Liver (tissue), 9 donors: ENCODE results near the gene COL10A1. TPM values are rescaled to one million over a fixed set of nuclear protein-coding genes. Genes with fewer than 3 reads are reported as not detected.

Experiments used
- DNase-seq: peaks from one replicate; pipeline ENCODE4 v3.0.0-alpha.2; 2017; ENCODE audit warnings: low spot score
- H3K27ac ChIP-seq, 2 donors: one replicate each; pipeline ENCODE4 v1.7.0; 2013; ENCODE audit warnings: inconsistent platforms in 2 of 2, low read length in 2 of 2, control low read depth in 1 of 2, low read depth in 1 of 2, mild to moderate bottlenecking in 1 of 2
- H3K27me3 ChIP-seq, 4 donors: one replicate each; pipeline versions ENCODE4 v1.6.1 to v1.7.0; 2013; ENCODE audit warnings: low read length in 3 of 4, inconsistent platforms in 1 of 4, mild to moderate bottlenecking in 1 of 4, moderate library complexity in 1 of 4; ENCODE audit not compliant: control insufficient read depth in 4 of 4, insufficient read depth in 4 of 4
- H3K36me3 ChIP-seq, 4 donors: one replicate each; pipeline versions ENCODE4 v1.6.1 to v1.7.0; 2013; ENCODE audit warnings: low read length in 3 of 4, mild to moderate bottlenecking in 3 of 4, low read depth in 1 of 4, moderate library complexity in 1 of 4; ENCODE audit not compliant: control insufficient read depth in 4 of 4, insufficient read depth in 3 of 4
- H3K4me1 ChIP-seq, 4 donors: one replicate each; pipeline versions ENCODE4 v1.6.1 to v1.7.0; 2013; ENCODE audit warnings: low read length in 3 of 4, mild to moderate bottlenecking in 3 of 4, moderate library complexity in 1 of 4; ENCODE audit not compliant: control insufficient read depth in 4 of 4, insufficient read depth in 4 of 4
- H3K4me3 ChIP-seq, 3 donors: one replicate each; pipeline versions ENCODE4 v1.6.1 to v1.7.0; 2013; ENCODE audit warnings: low read length in 3 of 3, control low read depth in 1 of 3, low read depth in 1 of 3, mild to moderate bottlenecking in 1 of 3
- H3K9ac ChIP-seq, 2 donors: one replicate each; pipeline ENCODE4 v1.7.0; 2013; ENCODE audit warnings: low read length in 2 of 2, mild to moderate bottlenecking in 2 of 2, moderate library complexity in 2 of 2, control low read depth in 1 of 2, low read depth in 1 of 2
- H3K9me3 ChIP-seq, 4 donors: one replicate each; pipeline versions ENCODE4 v1.6.1 to v1.7.0; 2013; ENCODE audit warnings: low read length in 3 of 4; ENCODE audit not compliant: control insufficient read depth in 4 of 4
- EGR1 ChIP-seq, 2 donors: IDR thresholded peaks; 2 replicates each; pipeline ENCODE4 v1.6.1; 2016 to 2018; ENCODE audit warnings: antibody characterized with exemption in 2 of 2, low read depth in 2 of 2
- FOXA1 ChIP-seq: IDR thresholded peaks from 2 replicates; pipeline ENCODE4 v1.6.1; 2016; ENCODE audit warnings: antibody characterized with exemption
- FOXA2 ChIP-seq: IDR thresholded peaks from 2 replicates; pipeline ENCODE4 v1.6.1; 2016; ENCODE audit warnings: antibody characterized with exemption
- GABPA ChIP-seq, 2 donors: IDR thresholded peaks in 1 of 2; conservative IDR thresholded peaks in 1 of 2; 2 replicates each; pipeline ENCODE4 v1.6.1; 2016; ENCODE audit warnings: antibody characterized with exemption in 2 of 2, mild to moderate bottlenecking in 1 of 2, moderate library complexity in 1 of 2
- HNF4A ChIP-seq, 2 donors: conservative IDR thresholded peaks; 2 replicates each; pipeline ENCODE4 v1.6.1; 2016; ENCODE audit warnings: antibody characterized with exemption in 2 of 2, mild to moderate bottlenecking in 2 of 2
- HNF4G ChIP-seq: IDR thresholded peaks from 2 replicates; pipeline ENCODE4 v1.6.1; 2016; ENCODE audit warnings: antibody characterized with exemption
- JUND ChIP-seq, 2 donors: IDR thresholded peaks; 2 replicates each; pipeline ENCODE4 v1.6.1; 2016; ENCODE audit warnings: antibody characterized with exemption in 2 of 2
- NR2F2 ChIP-seq: IDR thresholded peaks from 2 replicates; pipeline ENCODE4 v1.6.1; 2016; ENCODE audit warnings: antibody characterized with exemption
- RAD21 ChIP-seq, 2 donors: IDR thresholded peaks; 2 replicates each; pipeline ENCODE4 v1.6.1; 2016; ENCODE audit warnings: antibody characterized with exemption in 2 of 2, mild to moderate bottlenecking in 2 of 2
- RXRA ChIP-seq, 2 donors: IDR thresholded peaks; 2 replicates each; pipeline ENCODE4 v1.6.1; 2017 to 2018; ENCODE audit warnings: antibody characterized with exemption in 2 of 2, mild to moderate bottlenecking in 1 of 2
- SP1 ChIP-seq: IDR thresholded peaks from 2 replicates; pipeline ENCODE4 v1.6.1; 2018; ENCODE audit warnings: antibody characterized with exemption, mild to moderate bottlenecking
- TAF1 ChIP-seq: conservative IDR thresholded peaks from 2 replicates; pipeline ENCODE4 v1.6.1; 2016; ENCODE audit warnings: antibody characterized with exemption, mild to moderate bottlenecking
- YY1 ChIP-seq: IDR thresholded peaks from 2 replicates; pipeline ENCODE4 v1.6.1; 2016; ENCODE audit warnings: antibody characterized with exemption, mild to moderate bottlenecking
- WGBS: extraction: QIAGEN DNeasy Blood & Tissue Kit; methylation state at CpG from one replicate; pipeline ENCODE4 v1.1.7; 2013; 5-methylcytosine and 5-hydroxymethylcytosine counted together
- polyA plus RNA-seq, 2 donors: library from polyadenylated mRNA; stranded (reverse) in 1 of 2; unstranded in 1 of 2; fragments of 200-250 nt in 1 of 2; fragments of >200 nt in 1 of 2; fragmentation: Nextera tagmentation in 1 of 2; extraction: Ambion mirVana in 1 of 2; gene quantifications; one replicate each; pipeline versions ENCODE4 v1.2.1 to v1.2.3, GENCODE V29; 2013 to 2015
- total RNA-seq, 2 donors: library from RNA; depleted of rRNA; stranded (reverse); fragments of >200 nt; gene quantifications; one replicate each; pipeline ENCODE4 v1.2.3, GENCODE V29; 2014
- TF ChIP-seq, protein P1 (sequence below): fragments of 150-350 bp; IDR thresholded peaks from 2 replicates; pipeline ENCODE4 v1.5.1; 2017; ENCODE audit warnings: improper control_type of control experiment, low read depth, low read length; ENCODE audit not compliant: missing input control
- TF ChIP-seq, protein P2 (sequence below): IDR thresholded peaks from 2 replicates; pipeline ENCODE4 v1.6.1; 2016; ENCODE audit warnings: antibody characterized with exemption
- TF ChIP-seq, protein P3 (sequence below): IDR thresholded peaks from 2 replicates; pipeline ENCODE4 v1.6.1; 2016; ENCODE audit warnings: antibody characterized with exemption
- TF ChIP-seq, protein P4 (sequence below): IDR thresholded peaks from 2 replicates; pipeline ENCODE4 v1.6.1; 2016; ENCODE audit warnings: antibody characterized with exemption
- donor health status: healthy.
- donor health status: healthy.
- donor health status: healthy.
- donor health status: healthy.
- donor health status: healthy.

COL10A1 gene
- total and polyA plus RNA-seq, 4 donors, result 0.01 to 0.15 TPM; not detected in 2

DNA sequence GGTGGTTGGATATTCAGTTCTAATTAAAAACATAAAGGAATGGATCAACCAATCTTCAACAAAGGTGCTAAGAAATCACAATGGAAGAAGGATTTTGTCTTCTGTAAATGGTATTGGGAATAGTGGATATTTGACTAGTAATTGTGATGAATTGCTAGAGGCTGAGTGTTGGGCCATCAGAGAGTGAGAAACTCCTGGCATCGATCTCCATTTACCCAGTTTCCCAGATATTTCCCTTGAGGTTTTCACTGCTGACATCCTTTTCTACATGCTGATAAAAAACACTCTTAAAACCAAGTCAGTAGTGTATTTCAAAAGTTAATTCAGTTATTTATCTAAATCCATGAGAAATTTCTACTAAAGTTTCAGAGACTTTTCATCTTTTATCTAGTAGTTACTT lies 40.4 kb upstream of the COL10A1 start:
- no peak overlapping the region for H3K9ac ChIP-seq
- 88% methylated on average over 1 of the region's 1 CpG for WGBS
- no peaks in the 10 kb centered on the region for H3K27me3 ChIP-seq
- no peak overlapping the region for H3K27ac ChIP-seq
- DNase-seq, result no peak
- TF ChIP-seq SP1 (no peak), GABPA (IDR thresholded peaks at IDR 0.05 in 1 of 2, conservative IDR thresholded peaks at IDR 0.05 in 1 of 2) (no peak), HNF4G (no peak), EGR1 (IDR thresholded peaks at IDR 0.05; ENCODE audit: low read depth in 2 of 2) (no peak), RAD21 (IDR thresholded peaks at IDR 0.05) (no peak), NR2F2 (no peak), YY1 (no peak), TAF1 (no peak), FOXA1 (no peak), FOXA2 (no peak)
- TF ChIP-seq, protein P1, sequence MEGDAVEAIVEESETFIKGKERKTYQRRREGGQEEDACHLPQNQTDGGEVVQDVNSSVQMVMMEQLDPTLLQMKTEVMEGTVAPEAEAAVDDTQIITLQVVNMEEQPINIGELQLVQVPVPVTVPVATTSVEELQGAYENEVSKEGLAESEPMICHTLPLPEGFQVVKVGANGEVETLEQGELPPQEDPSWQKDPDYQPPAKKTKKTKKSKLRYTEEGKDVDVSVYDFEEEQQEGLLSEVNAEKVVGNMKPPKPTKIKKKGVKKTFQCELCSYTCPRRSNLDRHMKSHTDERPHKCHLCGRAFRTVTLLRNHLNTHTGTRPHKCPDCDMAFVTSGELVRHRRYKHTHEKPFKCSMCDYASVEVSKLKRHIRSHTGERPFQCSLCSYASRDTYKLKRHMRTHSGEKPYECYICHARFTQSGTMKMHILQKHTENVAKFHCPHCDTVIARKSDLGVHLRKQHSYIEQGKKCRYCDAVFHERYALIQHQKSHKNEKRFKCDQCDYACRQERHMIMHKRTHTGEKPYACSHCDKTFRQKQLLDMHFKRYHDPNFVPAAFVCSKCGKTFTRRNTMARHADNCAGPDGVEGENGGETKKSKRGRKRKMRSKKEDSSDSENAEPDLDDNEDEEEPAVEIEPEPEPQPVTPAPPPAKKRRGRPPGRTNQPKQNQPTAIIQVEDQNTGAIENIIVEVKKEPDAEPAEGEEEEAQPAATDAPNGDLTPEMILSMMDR, result no peak
- TF ChIP-seq, protein P2, sequence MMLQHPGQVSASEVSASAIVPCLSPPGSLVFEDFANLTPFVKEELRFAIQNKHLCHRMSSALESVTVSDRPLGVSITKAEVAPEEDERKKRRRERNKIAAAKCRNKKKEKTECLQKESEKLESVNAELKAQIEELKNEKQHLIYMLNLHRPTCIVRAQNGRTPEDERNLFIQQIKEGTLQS, result no peak
- TF ChIP-seq, protein P3, sequence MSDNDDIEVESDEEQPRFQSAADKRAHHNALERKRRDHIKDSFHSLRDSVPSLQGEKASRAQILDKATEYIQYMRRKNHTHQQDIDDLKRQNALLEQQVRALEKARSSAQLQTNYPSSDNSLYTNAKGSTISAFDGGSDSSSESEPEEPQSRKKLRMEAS, result no peak
- H3K9me3 ChIP-seq, result no peaks in the 10 kb centered on the region
- no peaks in the 10 kb centered on the region for H3K4me1 ChIP-seq
- H3K36me3 ChIP-seq, result no peaks in the 10 kb centered on the region
- no peak overlapping the region for H3K4me3 ChIP-seq

DNA sequence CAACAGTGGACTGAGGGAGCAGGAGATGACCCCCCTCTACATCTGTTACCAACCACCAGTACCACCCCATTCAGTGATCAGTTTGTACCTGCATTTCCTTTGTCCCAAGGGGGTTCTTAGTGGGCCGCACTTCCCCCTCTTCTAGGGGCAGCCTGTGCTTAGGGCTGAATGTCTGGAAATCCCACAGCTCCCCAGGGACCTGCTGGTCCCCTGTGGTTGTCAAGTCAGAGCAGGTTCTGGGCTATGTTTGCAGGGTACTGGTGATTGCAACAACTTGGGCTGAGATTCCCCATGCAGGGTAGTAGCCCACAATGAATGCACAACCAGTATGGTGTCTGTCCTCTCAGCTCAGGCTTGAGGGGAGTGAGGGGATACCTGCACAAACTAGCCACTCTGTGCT lies 39.7 kb upstream of the COL10A1 start:
- Histone ChIP-seq H3K36me3 (no peaks in the 10 kb centered on the region), H3K9ac (no peak overlapping the region), H3K27ac (no peak overlapping the region), H3K4me1 (no peaks in the 10 kb centered on the region), H3K27me3 (no peaks in the 10 kb centered on the region), H3K9me3 (no peaks in the 10 kb centered on the region), H3K4me3 (no peak overlapping the region)
- 94% methylated on average over 1 of the region's 1 CpG for WGBS
- DNase-seq, result no peak
- TF ChIP-seq FOXA2, result no peak
- TF ChIP-seq RXRA (IDR thresholded peaks at IDR 0.05), result no peak
- TF ChIP-seq JUND (IDR thresholded peaks at IDR 0.05), result no peak
- no peak for TF ChIP-seq GABPA (IDR thresholded peaks at IDR 0.05 in 1 of 2, conservative IDR thresholded peaks at IDR 0.05 in 1 of 2)
- no peak for TF ChIP-seq EGR1 (IDR thresholded peaks at IDR 0.05; ENCODE audit: low read depth in 2 of 2)
- TF ChIP-seq FOXA1, result no peak
- TF ChIP-seq, protein P1, result no peak
- TF ChIP-seq, protein P4, sequence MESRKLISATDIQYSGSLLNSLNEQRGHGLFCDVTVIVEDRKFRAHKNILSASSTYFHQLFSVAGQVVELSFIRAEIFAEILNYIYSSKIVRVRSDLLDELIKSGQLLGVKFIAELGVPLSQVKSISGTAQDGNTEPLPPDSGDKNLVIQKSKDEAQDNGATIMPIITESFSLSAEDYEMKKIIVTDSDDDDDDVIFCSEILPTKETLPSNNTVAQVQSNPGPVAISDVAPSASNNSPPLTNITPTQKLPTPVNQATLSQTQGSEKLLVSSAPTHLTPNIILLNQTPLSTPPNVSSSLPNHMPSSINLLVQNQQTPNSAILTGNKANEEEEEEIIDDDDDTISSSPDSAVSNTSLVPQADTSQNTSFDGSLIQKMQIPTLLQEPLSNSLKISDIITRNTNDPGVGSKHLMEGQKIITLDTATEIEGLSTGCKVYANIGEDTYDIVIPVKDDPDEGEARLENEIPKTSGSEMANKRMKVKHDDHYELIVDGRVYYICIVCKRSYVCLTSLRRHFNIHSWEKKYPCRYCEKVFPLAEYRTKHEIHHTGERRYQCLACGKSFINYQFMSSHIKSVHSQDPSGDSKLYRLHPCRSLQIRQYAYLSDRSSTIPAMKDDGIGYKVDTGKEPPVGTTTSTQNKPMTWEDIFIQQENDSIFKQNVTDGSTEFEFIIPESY, result no peak
- TF ChIP-seq, protein P3, result no peak
- no peak for TF ChIP-seq YY1
- TF ChIP-seq RAD21 (IDR thresholded peaks at IDR 0.05), result no peak
- TF ChIP-seq HNF4A (conservative IDR thresholded peaks at IDR 0.05), result no peak
- no peak for TF ChIP-seq TAF1
